ENCODE measurements around the gene SACS. TPM values are rescaled to one million over a fixed set of nuclear protein-coding genes. Genes with fewer than 3 reads are reported as not detected.

SACS gene
- total RNA-seq, 2 donors from 2014 or later = 15.2 to 29.2 TPM

DNA sequence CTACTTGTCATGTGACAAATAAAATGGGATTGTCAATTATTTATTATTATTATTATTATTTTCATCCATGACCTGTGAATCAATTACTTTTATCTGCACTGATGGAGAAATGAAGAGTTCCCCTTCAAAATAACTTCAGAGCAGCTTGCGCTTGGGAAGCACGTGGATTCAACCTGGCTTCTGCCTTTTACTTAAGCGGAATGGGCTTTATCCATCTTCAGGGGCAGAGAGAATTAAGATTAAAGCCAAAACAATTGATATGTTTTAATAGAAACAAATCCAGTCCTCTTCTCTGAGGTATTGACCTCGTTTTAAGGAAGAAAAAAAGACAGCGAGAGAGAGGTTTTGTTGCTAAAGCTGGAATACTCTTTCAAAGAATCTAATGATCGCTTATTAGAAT, 876 bp downstream of the SACS start:
- H3K4me1 ChIP-seq = peaks cover 0 to 19% of the 10 kb centered on the region in 2 donors
- H3K27me3 ChIP-seq = no peaks in the 10 kb centered on the region
- DNase-seq (ENCODE audit: low spot score) = no peak
- H3K9me3 ChIP-seq = no peaks in the 10 kb centered on the region
- H3K36me3 ChIP-seq = no peaks in the 10 kb centered on the region
- H3K27ac ChIP-seq = peak overlapping the region; percentile 75 to 83
- TF ChIP-seq, protein P1, sequence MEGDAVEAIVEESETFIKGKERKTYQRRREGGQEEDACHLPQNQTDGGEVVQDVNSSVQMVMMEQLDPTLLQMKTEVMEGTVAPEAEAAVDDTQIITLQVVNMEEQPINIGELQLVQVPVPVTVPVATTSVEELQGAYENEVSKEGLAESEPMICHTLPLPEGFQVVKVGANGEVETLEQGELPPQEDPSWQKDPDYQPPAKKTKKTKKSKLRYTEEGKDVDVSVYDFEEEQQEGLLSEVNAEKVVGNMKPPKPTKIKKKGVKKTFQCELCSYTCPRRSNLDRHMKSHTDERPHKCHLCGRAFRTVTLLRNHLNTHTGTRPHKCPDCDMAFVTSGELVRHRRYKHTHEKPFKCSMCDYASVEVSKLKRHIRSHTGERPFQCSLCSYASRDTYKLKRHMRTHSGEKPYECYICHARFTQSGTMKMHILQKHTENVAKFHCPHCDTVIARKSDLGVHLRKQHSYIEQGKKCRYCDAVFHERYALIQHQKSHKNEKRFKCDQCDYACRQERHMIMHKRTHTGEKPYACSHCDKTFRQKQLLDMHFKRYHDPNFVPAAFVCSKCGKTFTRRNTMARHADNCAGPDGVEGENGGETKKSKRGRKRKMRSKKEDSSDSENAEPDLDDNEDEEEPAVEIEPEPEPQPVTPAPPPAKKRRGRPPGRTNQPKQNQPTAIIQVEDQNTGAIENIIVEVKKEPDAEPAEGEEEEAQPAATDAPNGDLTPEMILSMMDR (IDR thresholded peaks at IDR 0.05) = no peak
- peak overlapping the region; percentile 56 to 62 for H3K4me3 ChIP-seq

DNA sequence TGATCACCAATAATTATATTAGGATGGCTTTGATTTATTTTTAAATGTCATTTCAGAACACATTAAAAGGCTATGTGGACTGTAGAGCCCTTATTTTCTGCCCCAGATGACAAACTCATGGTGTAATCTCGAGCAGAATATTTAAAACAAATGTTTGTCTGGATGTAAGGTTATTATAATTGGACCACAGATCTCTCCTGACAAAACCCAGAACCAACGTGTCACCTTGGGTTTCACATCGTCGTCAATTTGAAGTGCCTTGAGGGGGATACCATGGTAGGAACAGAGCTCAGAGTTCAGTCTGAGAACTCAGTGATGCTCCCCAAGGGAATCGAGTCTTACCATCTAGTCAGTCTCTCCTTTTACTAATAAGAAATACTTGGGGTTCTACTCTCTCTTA, 2.8 kb downstream of the SACS start:
- Histone ChIP-seq H3K9me3 (no peaks in the 10 kb centered on the region), H3K36me3 (no peaks in the 10 kb centered on the region), H3K27me3 (no peaks in the 10 kb centered on the region), H3K27ac (no peak overlapping the region), H3K4me3 (no peak overlapping the region), H3K4me1 (peaks cover 0 to 29% of the 10 kb centered on the region in 2 donors)
- TF ChIP-seq, protein P1 (IDR thresholded peaks at IDR 0.05) = no peak
- DNase-seq (ENCODE audit: low spot score) = peak; percentile 16

DNA sequence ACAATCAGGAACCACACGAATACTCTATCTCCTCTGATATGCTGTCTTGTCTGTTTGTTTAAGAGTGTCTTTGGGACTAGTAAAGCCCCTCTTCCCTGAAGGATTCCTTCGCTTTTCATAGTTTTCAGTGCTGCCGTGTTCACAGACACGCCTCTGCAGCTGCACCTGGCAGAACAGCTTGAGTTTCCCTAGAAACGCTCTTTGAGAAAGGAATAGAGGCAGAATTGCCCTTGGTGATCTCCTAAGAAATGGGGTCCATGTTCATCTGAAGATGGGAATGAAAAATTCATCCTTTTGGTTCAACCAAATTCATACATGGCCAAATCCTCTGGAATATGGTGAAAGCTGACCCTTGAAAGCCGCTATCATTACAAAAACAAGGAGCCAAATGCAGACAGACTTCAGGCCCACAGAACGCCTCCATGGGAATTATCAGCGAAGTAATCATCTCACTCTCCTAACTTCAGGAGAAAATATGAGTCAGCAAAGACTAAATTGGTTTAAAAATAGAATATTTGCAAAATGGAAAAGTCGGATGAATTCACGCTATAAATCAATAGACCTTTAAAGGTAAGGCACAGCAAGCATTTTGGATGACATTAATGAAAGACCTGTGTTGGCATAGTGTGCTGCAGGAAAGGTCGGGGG, 5.5 kb downstream of the SACS start:
- TF ChIP-seq, protein P1 (IDR thresholded peaks at IDR 0.05) = no peak
- H3K36me3 ChIP-seq = no peaks in the 10 kb centered on the region
- H3K27ac ChIP-seq = peak overlapping the region; percentile 53 to 80
- H3K9me3 ChIP-seq = no peaks in the 10 kb centered on the region
- H3K27me3 ChIP-seq = no peaks in the 10 kb centered on the region
- peaks cover 0 to 29% of the 10 kb centered on the region in 2 donors for H3K4me1 ChIP-seq
- no peak for DNase-seq (ENCODE audit: low spot score)
- peak overlapping the region in 1 of 2 donors; percentile 4 for H3K4me3 ChIP-seq

DNA sequence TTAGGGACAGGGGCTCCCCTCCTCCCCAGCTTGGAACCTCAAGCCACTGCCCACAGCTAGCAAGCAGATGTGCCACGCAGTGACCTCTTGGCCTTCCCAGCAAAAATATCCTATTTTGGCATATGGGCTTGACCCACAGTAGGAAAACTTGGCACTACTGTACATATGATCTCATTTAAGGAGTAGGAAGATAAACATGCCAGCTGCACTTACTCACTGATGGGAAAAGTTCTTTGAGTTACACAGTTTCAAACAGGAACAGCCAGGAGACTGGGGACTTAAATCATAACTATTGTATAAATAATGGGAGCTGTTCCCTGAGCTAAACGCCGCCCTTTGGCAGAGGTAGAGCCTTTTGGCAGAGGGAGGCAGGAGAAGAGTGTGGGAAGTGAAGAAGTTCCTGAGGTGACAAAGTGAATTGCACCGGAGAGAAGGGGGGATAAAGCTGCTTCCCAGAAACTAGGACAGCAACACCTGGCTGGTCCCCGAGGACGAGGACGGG, 6.1 kb downstream of the SACS start:
- Histone ChIP-seq H3K4me3 (peak overlapping the region in 1 of 2 donors; percentile 4), H3K27ac (peak overlapping the region; percentile 53 to 80), H3K36me3 (no peaks in the 10 kb centered on the region), H3K4me1 (peaks cover 0 to 24% of the 10 kb centered on the region in 2 donors), H3K9me3 (no peaks in the 10 kb centered on the region), H3K27me3 (no peaks in the 10 kb centered on the region)
- TF ChIP-seq, protein P1 (IDR thresholded peaks at IDR 0.05) = no peak
- no peak for DNase-seq (ENCODE audit: low spot score)

DNA sequence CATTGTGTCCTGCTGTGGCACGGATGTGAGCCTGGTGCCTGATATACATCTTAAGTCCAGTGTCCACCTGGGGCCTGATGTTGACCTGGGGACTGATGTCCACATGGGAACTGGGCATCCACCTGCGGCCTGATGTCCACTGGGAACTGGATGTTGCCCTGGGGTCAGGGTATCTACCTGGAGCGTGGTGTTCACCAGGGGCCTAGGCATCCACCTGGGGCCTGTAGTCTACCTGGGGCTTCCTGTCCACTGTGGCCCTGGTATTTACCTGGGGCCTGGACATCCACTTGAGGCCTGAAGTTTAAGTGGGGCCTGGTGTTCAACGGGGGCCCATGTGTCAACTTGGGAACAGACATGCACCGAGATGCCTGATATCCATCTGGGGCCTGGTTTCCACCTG, 11.9 kb downstream of the SACS start:
- no peak overlapping the region for H3K27ac ChIP-seq
- no peak for DNase-seq (ENCODE audit: low spot score)
- no peaks in the 10 kb centered on the region for H3K27me3 ChIP-seq
- H3K4me3 ChIP-seq = no peak overlapping the region
- TF ChIP-seq, protein P1 (IDR thresholded peaks at IDR 0.05) = no peak
- H3K9me3 ChIP-seq = no peaks in the 10 kb centered on the region
- no peaks in the 10 kb centered on the region for H3K4me1 ChIP-seq
- H3K36me3 ChIP-seq = no peaks in the 10 kb centered on the region

Measured in right atrium auricular region (tissue), 2 donors.